Effector CD8-positive, alpha-beta T cell (primary cell): ENCODE measurements around the gene C14orf132.

Source experiments
- DNase-seq: peaks from one replicate; lab custom pipeline; 2025; lab: John Stamatoyannopoulos, UW

The C14orf132 gene

DNA sequence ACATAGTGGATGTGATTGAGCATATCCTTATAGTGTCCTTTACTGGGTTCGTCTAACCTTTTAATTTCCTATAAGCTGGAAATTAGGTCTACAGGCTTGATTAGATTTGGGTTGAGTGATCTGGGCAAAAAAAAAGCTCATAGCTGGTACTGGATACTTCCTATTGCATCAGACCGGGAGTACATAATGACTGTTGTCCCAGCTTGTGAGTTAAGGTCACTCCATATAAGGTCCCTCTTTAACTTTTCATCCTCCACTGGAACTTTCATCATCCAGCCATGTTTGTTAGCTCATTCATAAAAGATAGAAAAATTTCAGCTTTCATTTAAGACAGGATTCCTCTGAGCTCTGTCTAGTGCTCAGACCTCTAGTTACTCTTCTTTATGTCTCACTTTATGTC is 80.8 kb downstream of the C14orf132 start:
- no peak for DNase-seq

DNA sequence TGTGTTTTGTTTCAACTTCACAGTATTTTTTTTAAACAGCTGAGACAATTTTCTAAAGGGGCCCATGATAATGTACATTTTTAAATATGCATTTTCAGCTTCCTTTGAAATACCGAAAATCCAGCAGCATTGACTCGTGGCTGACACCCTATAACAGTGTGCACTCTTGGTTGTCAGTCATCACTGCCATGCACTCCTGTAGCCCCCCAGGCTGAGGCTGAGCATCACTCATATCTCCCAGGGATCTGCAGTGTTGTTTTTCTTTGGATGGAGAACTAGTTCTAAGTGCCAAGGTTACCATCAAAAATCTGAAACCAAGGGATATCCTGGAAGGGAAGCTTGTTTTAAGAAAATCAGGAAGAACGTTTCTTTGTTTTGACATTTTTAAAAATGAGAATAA is 81.2 kb downstream of the C14orf132 start:
- DNase-seq: no peak

DNA sequence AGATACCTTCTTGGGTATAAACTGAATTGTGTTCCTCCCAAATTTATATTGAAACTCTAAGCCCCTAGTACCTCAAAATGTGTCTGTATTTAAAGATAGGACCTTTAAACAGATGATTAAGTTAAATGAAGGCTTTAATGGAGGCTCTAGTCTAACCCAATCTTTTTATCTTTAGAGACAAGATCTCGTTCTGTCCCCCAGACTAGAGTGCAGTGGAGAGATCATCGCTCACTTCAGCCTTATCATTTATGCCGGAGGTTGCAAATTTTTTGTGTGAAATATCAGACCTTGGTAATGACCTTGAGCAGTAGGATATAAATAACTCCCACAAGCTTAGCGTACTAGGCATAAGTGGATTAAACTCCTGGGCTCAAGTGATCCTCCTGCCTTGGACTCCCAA is 81.8 kb downstream of the C14orf132 start:
- DNase-seq: no peak

DNA sequence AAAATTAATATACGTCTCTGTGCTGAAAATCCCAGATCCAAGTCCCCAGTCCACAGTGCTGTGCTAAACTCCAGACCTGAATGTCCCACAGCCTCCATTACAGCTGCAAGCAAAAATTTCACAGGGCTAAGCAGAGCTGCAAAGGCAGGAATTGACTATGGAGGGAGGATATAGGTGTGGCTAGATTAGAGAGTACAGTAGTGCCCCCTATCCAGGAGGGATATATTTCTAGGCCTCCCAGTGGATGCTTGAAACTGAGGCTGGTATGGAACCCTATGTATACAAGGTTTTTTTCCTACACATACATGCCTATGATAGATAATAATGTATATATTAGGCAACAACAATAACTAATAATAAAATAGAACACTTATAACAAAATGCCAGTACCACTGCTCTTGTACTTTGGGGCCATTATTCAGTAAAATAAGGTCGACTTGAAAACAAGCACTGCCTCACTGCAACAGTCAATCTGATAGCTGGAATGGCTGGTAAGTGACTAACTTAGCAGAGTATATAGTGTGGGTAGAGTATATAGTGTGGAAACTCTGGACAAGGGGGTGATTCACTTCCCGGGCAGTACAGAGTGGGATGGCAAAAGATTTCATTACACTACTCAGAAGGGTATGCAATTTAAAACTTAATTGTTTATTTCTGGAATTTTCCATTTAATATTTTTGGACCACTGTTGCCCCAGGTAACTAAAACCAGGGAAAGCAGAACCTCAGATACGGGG is 82.7 kb downstream of the C14orf132 start:
- DNase-seq: no peak

DNA sequence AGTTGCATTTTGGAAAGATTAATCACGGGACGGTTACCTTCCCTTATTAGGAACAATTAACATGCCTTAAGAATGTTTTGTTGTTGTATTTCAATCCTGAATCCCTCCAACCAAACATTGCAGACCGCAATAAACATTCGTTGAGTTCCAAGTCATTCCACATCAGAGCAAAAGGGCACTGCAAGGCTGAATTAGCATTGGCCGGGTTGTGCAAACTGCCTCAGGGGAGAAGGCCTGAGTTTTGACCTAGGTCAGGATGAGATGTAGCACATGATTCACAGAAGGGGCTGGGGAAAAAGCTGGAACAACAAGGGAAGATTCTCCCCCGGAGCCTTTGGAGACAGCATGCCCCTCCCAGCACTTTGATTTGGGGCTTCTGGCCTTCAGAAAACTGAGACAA is 83.3 kb downstream of the C14orf132 start:
- no peak for DNase-seq

DNA sequence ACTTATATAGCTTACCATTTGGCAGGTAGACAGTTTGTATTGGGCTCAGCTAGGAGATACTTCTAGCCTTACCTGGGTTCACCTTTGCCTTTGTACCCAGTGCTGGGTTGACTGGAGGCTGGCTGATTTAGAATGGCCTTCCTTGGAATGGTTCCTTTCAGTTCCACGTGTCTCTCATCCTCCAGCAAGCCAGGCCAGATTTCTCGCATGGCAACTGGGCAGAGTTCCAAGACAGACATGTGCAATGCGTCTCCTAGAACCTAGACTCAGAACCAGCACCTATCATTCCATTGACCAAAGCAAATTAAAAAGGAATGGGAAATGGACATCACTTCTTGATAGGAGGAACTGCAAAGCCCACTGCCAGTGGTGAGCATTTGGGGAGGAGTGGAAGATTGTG is 86.4 kb downstream of the C14orf132 start:
- DNase-seq: no peak

DNA sequence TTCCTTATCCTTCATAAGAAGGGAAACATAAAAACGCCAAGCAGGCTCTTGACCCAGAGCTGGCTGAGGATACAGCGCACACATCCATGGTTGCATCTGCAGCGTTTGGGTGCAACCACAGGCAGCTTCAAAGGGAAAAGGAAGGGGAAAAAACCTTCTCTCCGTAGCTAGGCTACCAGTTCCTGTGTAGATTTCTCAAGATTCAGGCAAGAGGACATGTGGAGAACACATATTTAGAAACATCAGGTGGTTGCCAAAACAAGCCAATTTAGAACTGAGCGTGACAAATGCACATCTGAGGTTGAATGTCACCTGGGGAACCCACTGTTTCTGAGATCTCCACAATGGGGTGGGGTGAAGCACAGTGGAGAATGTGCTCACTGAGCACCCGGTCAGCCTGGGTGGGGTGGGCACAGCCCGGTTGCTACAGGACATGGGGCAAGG is 87.2 kb downstream of the C14orf132 start:
- no peak for DNase-seq

DNA sequence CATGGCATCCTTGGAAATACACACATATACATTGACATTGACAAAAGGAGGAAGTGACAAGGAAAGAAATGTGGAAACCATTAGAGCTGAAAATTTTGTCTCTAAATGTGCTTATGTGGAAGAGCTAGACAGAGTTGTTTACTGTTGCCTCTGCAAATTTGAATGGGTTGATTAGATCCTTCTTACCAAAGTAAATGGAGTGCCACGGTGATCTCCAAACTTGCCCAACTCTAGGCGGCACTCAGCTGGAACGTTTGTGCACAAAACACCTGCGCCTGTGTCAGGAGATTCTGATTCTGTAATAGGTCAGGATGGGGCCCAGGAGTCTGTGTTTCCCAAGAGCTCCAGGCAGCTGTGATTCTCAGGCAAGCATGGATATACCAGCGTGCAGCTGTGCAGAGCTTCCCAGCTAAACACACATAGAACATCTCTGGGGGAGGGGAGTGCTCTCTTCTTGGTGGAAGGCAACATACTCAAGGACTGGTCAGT is 87.7 kb downstream of the C14orf132 start:
- DNase-seq: no peak

DNA sequence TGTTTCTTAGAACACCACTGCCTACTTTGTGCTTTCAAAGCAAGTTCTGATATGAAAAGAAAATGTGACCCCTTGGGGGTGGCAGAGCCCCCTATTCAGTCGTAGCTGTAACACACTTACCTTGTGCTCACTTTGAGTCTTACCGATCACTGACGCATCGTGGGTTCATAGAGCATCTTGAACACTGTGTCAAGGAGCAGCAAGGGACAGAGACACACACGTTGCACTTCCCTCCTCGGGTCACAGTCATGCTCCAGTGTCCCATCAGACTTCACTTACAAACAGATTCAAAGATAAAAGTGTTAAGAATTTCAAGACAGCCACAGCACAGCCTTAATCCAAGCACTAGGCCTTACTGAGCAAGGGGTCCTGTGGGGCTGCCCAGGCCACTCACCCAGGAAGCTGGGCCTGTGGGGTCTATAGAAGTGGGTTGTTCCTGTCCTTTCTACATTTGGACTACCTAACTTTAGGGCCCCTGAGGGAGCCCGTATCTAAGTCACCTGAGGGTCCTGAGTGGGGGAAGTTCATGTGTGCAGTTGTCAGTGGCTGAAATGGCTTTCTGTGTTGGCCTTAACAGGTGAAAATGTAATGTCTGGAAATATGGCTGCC is 90.1 kb downstream of the C14orf132 start:
- no peak for DNase-seq

DNA sequence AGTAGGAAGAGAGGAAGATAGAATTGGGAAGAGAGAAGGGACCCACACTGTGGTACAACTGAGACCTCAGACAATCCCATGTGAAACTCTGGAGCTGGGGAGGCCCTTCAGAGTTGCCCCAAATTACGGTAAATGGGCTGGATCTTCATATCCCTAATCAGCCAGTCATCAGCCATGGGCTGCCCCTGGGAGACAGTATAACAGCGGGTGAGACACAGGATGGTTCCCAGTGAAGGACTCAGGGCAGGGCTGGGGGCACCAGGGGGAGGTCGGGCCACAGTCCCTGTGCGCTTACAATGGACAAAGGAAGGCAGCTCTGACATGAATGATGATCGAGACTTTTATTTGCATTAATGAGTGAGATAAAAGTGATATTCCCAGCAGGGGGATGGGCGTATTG is 91.2 kb downstream of the C14orf132 start:
- no peak for DNase-seq

DNA sequence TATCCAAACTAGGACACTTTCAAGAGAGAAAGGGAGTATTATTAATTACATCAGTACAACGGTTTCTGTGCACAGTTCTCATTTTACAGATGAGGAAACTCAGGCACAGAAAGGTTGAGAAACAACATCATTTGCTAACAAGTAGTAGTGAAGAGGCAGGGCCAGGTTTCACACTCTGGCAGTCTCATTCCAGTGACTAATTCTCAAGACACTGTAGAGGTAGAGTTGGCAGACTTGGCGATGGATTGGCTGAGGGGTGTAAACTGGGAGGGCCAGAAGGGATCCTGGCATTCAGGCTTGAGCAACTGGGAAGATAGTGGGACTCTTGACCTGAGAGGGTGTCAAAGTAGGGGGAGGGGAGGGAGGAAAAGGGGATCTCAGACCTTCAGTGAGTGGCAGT is 91.7 kb downstream of the C14orf132 start:
- no peak for DNase-seq

DNA sequence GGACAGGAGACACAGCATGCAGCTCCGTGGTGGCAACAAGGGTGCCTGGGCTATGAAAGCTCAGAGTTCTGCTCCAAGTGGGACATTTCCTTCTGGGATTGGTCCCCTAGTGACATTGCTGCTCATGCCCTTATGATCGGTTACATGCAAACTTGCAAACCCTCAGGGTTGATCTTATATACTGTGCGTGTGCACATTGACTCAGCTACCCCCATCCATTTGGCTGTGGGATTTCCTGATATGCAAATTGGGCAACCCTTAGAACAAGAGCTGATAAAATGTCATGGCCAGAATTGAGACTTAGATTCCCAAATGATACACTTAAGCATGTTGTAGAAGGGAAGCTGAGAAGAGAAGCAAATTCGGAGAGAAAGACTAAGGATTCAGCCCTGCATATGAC is 92.7 kb downstream of the C14orf132 start:
- no peak for DNase-seq

DNA sequence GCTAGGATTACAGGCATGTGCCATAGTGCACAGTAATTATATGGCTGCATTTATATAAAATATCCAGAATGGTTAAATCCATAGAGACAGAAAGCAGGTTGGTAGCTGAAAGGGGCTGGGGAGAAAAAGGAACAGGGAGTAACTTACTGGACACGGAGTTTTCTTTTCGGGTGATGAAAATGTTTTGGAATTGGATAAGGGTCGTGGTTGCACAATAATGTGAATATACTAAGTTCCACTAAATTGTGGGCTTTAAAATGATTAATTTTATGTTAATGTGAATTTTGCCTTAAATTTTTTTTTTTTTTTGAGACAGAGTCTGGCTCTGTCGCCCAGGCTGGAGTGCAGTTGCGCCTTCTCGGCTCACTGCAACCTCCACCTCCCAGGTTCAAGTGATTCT is 95.3 kb downstream of the C14orf132 start:
- DNase-seq: no peak

DNA sequence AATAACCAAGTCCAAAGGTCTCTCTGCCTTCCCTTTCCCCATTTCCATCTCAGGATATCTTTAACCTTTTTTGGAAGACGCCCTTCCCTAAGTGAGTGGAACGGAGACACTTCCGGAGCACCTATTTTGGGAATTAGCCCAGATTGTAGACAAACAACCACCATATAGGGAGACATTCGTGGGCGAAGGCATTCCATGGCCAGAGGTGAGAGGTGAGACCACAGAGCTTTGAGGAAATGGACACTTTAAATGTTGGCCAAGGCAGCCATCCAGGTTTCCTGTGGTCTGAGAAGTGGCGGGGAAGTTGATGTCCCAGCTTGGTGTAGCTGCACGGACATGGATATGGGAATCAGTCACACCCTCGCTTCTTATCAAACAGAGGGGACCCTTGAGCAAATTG is 96.1 kb downstream of the C14orf132 start:
- no peak for DNase-seq

DNA sequence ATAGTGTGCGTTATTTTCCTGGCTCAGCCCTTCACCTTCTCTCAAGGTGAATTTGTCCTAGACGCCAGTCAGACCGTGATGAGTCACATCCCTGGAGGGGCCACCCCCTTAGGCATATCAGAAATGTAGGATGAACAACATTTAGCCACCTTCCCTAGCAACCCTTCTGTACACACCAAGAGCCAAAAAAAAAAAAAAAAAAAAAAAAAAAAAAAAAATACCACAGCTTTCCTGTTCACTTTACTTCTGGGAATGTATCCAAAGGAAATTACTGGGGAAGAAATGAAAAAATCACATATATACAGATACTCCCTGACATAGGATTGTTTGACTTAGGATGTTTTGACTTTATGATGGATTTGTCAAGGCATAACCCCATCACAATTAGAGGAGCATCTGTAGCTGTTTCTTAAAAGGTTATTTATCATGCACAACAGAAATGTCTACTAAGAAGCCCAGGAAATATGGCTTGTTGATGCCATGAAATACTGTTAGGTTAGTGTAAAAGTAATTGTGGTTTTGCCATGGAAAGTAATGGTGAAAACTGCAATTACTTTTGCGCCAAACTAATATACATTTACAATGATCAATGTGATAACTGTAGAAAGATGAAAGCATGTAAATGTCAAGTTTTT is 97.3 kb downstream of the C14orf132 start:
- DNase-seq: no peak

DNA sequence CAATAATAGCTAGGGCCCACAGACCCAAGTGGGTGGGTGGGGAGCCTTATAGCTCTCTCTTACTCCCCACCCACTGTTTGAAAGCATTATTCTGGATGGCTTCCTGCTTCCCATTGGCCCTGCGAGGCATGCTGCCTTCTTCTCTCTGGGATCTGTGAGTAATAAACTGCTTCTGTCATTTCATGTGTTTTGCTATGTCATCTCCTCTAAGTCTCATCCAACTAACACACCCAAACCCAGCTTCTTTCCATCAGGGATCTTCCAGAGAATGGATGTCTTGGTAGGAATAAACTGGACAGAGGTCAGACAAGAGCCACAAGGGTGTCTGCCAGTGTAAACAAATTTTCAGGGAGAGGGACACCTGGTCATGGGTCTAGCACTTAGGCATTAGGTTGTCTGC is 99.1 kb downstream of the C14orf132 start:
- DNase-seq: no peak

DNA sequence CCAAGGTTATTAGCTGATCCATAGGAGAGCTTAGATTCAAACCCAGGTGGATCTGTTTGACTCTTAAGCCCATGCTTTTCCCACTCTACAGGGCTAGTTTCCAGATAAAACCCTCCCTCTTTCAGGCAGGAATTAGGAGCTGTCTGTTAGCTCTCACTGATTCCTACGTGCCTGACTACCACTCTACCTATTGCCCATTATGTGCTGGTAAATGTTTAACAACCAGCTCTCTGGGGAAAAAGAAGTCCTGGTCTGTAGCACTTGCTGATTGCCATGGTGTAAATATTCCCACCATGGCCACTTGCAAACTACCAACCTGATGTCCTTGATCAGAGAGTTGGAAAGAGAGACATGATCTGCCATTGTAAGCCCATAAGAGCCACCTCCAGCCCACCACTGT is 100.0 kb downstream of the C14orf132 start:
- no peak for DNase-seq

DNA sequence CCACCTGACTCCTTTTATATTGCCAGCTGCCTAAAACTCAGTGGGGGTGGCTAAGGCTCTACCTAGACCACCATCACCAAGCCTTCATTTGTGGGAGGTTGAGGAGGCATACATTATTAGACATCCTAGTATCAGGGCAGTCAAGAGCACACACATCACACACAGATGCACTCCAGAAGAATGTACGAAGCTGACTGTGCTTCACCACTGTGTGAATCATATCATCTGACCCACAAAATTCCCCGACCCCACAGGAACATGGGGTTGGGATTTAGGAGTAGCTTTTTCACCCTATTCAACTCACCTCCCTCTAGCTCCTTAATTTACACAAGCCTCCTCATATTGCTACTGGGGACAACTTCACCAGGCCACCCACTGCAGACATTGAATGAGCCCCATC is 100.7 kb downstream of the C14orf132 start:
- DNase-seq: no peak

DNA sequence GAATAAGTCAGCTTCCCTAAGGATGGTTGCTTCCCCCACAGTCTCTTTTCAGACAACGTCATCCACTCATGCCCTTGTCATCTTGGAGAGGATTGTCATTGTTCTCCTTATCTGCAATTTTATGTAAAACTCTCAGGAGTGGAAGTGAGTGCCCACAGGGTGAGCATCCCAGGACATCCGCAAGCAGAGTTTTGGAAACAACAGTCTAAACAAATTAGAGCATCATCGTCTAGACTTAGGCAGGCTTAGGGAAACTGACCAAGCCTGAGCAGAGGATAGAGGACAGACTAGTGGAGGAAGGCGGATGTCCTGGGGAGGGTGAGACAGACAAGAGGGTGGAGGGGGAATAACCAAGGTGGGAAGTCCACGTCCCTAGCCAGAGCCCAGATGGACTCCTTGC is 101.8 kb downstream of the C14orf132 start:
- DNase-seq: no peak
